Measurements from ENCODE around the gene DUSP1.

- TF ChIP-seq SMC3 (conservative IDR thresholded peaks at IDR 0.05; ENCODE audit: poor library complexity) (no peak), POLR2AphosphoS5 (IDR thresholded peaks at IDR 0.05) (no peak), MXI1 (conservative IDR thresholded peaks at IDR 0.05; ENCODE audit: poor library complexity, severe bottlenecking) (no peak), EZH2 (IDR thresholded peaks at IDR 0.05; ENCODE audit: borderline replicate concordance, insufficient read depth, low read length, poor library complexity, severe bottlenecking) (no peak)
- TF ChIP-seq, protein P1, sequence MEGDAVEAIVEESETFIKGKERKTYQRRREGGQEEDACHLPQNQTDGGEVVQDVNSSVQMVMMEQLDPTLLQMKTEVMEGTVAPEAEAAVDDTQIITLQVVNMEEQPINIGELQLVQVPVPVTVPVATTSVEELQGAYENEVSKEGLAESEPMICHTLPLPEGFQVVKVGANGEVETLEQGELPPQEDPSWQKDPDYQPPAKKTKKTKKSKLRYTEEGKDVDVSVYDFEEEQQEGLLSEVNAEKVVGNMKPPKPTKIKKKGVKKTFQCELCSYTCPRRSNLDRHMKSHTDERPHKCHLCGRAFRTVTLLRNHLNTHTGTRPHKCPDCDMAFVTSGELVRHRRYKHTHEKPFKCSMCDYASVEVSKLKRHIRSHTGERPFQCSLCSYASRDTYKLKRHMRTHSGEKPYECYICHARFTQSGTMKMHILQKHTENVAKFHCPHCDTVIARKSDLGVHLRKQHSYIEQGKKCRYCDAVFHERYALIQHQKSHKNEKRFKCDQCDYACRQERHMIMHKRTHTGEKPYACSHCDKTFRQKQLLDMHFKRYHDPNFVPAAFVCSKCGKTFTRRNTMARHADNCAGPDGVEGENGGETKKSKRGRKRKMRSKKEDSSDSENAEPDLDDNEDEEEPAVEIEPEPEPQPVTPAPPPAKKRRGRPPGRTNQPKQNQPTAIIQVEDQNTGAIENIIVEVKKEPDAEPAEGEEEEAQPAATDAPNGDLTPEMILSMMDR (IDR thresholded peaks at IDR 0.05; ENCODE audit: poor library complexity, severe bottlenecking): no peak
These were observed 25.6 kb downstream of the DUSP1 start for GRCh38 chr5:172745406-172745805.

Data from neural cell (in vitro differentiated cells).